NCI-H748 (cell line): ENCODE data around the gene ITGA4.

Experiments
- DNase-seq: peaks from one replicate; lab custom pipeline; 2025; ENCODE audit not compliant: unreplicated experiment; lab: John Stamatoyannopoulos, UW

ITGA4 gene

GRCh38 chr2:181499231-181499630 is 42.0 kb downstream of the ITGA4 start:
- no peak for DNase-seq

- no peak for DNase-seq
Measured at GRCh38 chr2:181500201-181500600, 43.0 kb downstream of the ITGA4 start.

- DNase-seq = no peak
Measured at GRCh38 chr2:181515719-181516118, 58.5 kb downstream of the ITGA4 start.

- no peak for DNase-seq
Measured at GRCh38 chr2:181516992-181517391, 59.8 kb downstream of the ITGA4 start.

- DNase-seq = no peak
Measured at GRCh38 chr2:181517685-181518301, 60.6 kb downstream of the ITGA4 start.

GRCh38 chr2:181520253-181520652 is 63.1 kb downstream of the ITGA4 start:
- no peak for DNase-seq

- peak; percentile 25 for DNase-seq
Measured at GRCh38 chr2:181523756-181524155, 66.6 kb downstream of the ITGA4 start.

GRCh38 chr2:181526014-181526413 is 68.8 kb downstream of the ITGA4 start:
- no peak for DNase-seq

- no peak for DNase-seq
Measured at GRCh38 chr2:181527058-181527457, 69.9 kb downstream of the ITGA4 start.

- no peak for DNase-seq
Measured at GRCh38 chr2:181528441-181528840, 71.3 kb downstream of the ITGA4 start.

GRCh38 chr2:181536730-181537129 is 79.5 kb downstream of the ITGA4 start:
- no peak for DNase-seq

- DNase-seq = no peak
Measured at GRCh38 chr2:181540421-181540820, 83.2 kb downstream of the ITGA4 start.

- DNase-seq = no peak
Measured at GRCh38 chr2:181542170-181542569, 85.0 kb downstream of the ITGA4 start.

GRCh38 chr2:181546086-181546485 is 88.9 kb downstream of the ITGA4 start:
- no peak for DNase-seq

GRCh38 chr2:181552808-181553207 is 95.6 kb downstream of the ITGA4 start:
- DNase-seq = no peak

GRCh38 chr2:181553244-181553643 is 96.1 kb downstream of the ITGA4 start:
- DNase-seq = no peak

- peak; percentile 37 for DNase-seq
Measured at GRCh38 chr2:181554061-181554830, 97.1 kb downstream of the ITGA4 start.

GRCh38 chr2:181558371-181558770 is 101.2 kb downstream of the ITGA4 start:
- no peak for DNase-seq

- DNase-seq = no peak
Measured at GRCh38 chr2:181563101-181563692, 106.0 kb downstream of the ITGA4 start.

- no peak for DNase-seq
Measured at GRCh38 chr2:181566334-181567032, 109.3 kb downstream of the ITGA4 start.

- no peak for DNase-seq
Measured at GRCh38 chr2:181570059-181570458, 112.9 kb downstream of the ITGA4 start.
